ENCODE measurements around the gene GUCY1B1. TPM values are rescaled to one million over a fixed set of nuclear protein-coding genes. Genes with fewer than 3 reads are reported as not detected.

Gene GUCY1B1
- total and polyA plus RNA-seq, 8 donors, result 5.3 to 59.8 (median 14.8) TPM; not detected in 1

DNA sequence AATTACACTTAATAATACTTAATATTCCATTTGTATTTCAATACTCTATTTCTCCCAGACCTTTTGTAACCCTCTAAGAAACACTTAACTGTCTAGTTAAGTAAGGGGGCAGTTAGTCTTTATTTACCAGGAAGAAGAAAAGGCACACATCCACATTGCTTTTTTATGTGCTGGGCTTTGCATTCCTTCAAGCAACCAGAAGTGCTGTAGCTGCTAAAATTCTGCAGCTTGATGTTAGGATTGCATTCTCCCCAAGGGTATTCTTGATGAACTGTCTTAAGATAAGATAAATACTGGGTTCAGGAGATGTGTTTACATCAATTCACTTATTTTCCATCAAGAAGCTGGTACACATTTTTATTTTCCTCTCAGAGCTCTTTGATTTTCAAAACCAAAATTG, 83.3 kb downstream of the GUCY1B1 start:
- DNase-seq, result no peak
- Histone ChIP-seq H3K4me3 (no peak overlapping the region), H3K27me3 (no peaks in the 10 kb centered on the region), H3K9me3 (no peaks in the 10 kb centered on the region), H3K27ac (no peak overlapping the region), H3K36me3 (no peaks in the 10 kb centered on the region), H3K4me1 (no peaks in the 10 kb centered on the region)
- intact Hi-C loops (cut with DNase I; ENCODE audit: low total_unique reads), result no loop called here
- TF ChIP-seq POLR2AphosphoS5 (IDR thresholded peaks at IDR 0.05), result no peak
- no peak for TF ChIP-seq POLR2A (IDR thresholded peaks at IDR 0.05)
- no peak for TF ChIP-seq EP300 (IDR thresholded peaks at IDR 0.05)
- TF ChIP-seq CTCF (IDR thresholded peaks at IDR 0.05), result no peak

GRCh38 chr4:155846929-155847328, 88.1 kb downstream of the GUCY1B1 start:
- Histone ChIP-seq H3K4me3 (no peak overlapping the region), H3K27me3 (no peaks in the 10 kb centered on the region), H3K4me1 (no peaks in the 10 kb centered on the region), H3K36me3 (no peaks in the 10 kb centered on the region), H3K9me3 (no peaks in the 10 kb centered on the region), H3K27ac (no peak overlapping the region)
- TF ChIP-seq CTCF (IDR thresholded peaks at IDR 0.05) (no peak), EP300 (IDR thresholded peaks at IDR 0.05) (no peak), POLR2A (IDR thresholded peaks at IDR 0.05) (no peak), POLR2AphosphoS5 (IDR thresholded peaks at IDR 0.05) (no peak)
- intact Hi-C loops (cut with DNase I; ENCODE audit: low total_unique reads), result no loop called here
- DNase-seq, result no peak

DNA sequence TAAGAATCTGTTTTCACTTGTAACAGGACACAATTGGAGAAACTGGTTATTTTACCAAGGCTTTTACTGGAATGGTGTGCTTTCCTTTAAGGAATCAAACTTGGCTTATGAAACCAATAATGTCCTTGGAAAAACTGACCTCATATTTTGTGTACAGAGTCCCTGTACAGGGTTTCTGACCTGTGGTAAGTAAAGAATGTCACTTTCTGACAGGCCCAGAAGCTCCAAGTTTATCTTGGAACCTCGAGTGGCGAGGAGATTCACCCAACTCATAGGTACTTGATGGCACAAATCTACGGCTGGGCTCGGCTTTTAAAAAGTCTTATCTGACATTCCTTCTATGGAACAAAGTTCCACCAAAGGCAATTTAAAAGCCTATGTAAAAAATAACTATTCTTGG, 90.2 kb downstream of the GUCY1B1 start:
- Histone ChIP-seq H3K27ac (no peak overlapping the region), H3K36me3 (no peaks in the 10 kb centered on the region), H3K27me3 (no peaks in the 10 kb centered on the region), H3K4me3 (no peak overlapping the region), H3K4me1 (no peaks in the 10 kb centered on the region), H3K9me3 (no peaks in the 10 kb centered on the region)
- intact Hi-C loops (cut with DNase I; ENCODE audit: low total_unique reads), result no loop called here
- DNase-seq, result no peak
- TF ChIP-seq POLR2AphosphoS5 (IDR thresholded peaks at IDR 0.05) (no peak), CTCF (IDR thresholded peaks at IDR 0.05) (no peak), EP300 (IDR thresholded peaks at IDR 0.05) (no peak)
- WGBS, 5 donors, result 73 to 92% (median 88%) methylated on average over 4 of the region's 4 CpGs

DNA sequence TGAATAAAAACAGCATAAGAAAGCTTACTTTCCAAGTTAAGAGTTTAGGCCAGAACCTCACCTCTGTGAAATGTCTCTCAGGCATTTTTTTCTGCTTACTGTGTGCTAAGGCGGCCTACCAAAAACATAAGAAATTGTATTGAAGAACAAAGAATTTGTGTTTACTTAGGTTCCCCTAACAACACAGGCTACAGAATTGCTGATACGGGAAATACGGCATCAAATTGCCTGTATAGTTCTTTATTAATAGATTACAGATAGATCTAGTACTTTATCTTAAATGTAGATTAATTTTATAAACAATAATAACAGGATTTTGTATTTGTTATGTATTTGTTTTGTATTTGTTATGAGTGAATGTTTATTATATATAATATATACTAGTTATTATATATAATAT, 94.4 kb downstream of the GUCY1B1 start:
- TF ChIP-seq POLR2A (IDR thresholded peaks at IDR 0.05), result no peak
- no peak for TF ChIP-seq CTCF (IDR thresholded peaks at IDR 0.05)
- no peak for TF ChIP-seq EP300 (IDR thresholded peaks at IDR 0.05)
- no peak for TF ChIP-seq POLR2AphosphoS5 (IDR thresholded peaks at IDR 0.05)
- H3K4me1 ChIP-seq, result no peaks in the 10 kb centered on the region
- no peaks in the 10 kb centered on the region for H3K27me3 ChIP-seq
- H3K36me3 ChIP-seq, result no peaks in the 10 kb centered on the region
- no peaks in the 10 kb centered on the region for H3K9me3 ChIP-seq
- DNase-seq, result no peak
- no peak overlapping the region for H3K27ac ChIP-seq
- intact Hi-C loops (cut with DNase I; ENCODE audit: low total_unique reads), result no loop called here
- no peak overlapping the region for H3K4me3 ChIP-seq
- 91 to 96% (median 94%) methylated on average over 3 of the region's 3 CpGs for WGBS, 5 donors
